Measurements from ENCODE around the gene FES.

Gene FES

GRCh38 chr15:90932660-90932991 lies 48.3 kb downstream of the FES start:
- peaks cover 19% of the 10 kb centered on the region for H3K36me3 Mint-ChIP-seq (ENCODE audit: insufficient read depth)
- peaks cover 40 to 54% of the 10 kb centered on the region in 2 donors for H3K4me1 Mint-ChIP-seq (ENCODE audit: low read depth in 2 of 2)
- ATAC-seq (replicated peaks) (no peak), DNase-seq (no peak)
- H3K27ac Mint-ChIP-seq: peak overlapping the region; percentile 86 to 97
- no peaks in the 10 kb centered on the region for H3K9me3 Mint-ChIP-seq
- H3K27me3 Mint-ChIP-seq: no peaks in the 10 kb centered on the region
- H3K4me3 Mint-ChIP-seq: peak overlapping the region; percentile 97 to 98

- peaks cover 40 to 54% of the 10 kb centered on the region in 2 donors for H3K4me1 Mint-ChIP-seq (ENCODE audit: low read depth in 2 of 2)
- DNase-seq: no peak
- no peaks in the 10 kb centered on the region for H3K9me3 Mint-ChIP-seq
- peaks cover 23% of the 10 kb centered on the region for H3K36me3 Mint-ChIP-seq (ENCODE audit: insufficient read depth)
- H3K4me3 Mint-ChIP-seq: peak overlapping the region in 1 of 2 donors; percentile 85
- no peak overlapping the region for H3K27ac Mint-ChIP-seq
- ATAC-seq (replicated peaks): no peak
- H3K27me3 Mint-ChIP-seq: no peaks in the 10 kb centered on the region
Observed at GRCh38 chr15:90933301-90933700, 49.0 kb downstream of the FES start.

GRCh38 chr15:90934256-90934948 lies 50.1 kb downstream of the FES start:
- Mint-ChIP-seq H3K27me3 (no peaks in the 10 kb centered on the region), H3K36me3 (ENCODE audit: insufficient read depth) (peaks cover 31% of the 10 kb centered on the region), H3K27ac (peak overlapping the region; percentile 22 to 84), H3K9me3 (no peaks in the 10 kb centered on the region), H3K4me1 (ENCODE audit: low read depth in 2 of 2) (peaks cover 40 to 54% of the 10 kb centered on the region in 2 donors), H3K4me3 (peak overlapping the region; percentile 82 to 85)
- DNase-seq (peak; percentile 79 to 85 (median 81)), ATAC-seq (replicated peaks) (peak; percentile 37)

GRCh38 chr15:90934949-90935751 lies 50.8 kb downstream of the FES start, which contains the start of gene UNC45A:
Gene UNC45A (plus strand): TSS chr15:90935285. CDS start chr15:90935325, 40 bp downstream.
- DNase-seq (peak; percentile 93 to 95 (median 94)), ATAC-seq (replicated peaks) (peak; percentile 72)
- H3K27me3 Mint-ChIP-seq: no peaks in the 10 kb centered on the region
- peak within 1 kb of the TSS; percentile 22 to 84 for H3K27ac Mint-ChIP-seq
- peaks cover 37% of the 10 kb centered on the region for H3K36me3 Mint-ChIP-seq (ENCODE audit: insufficient read depth)
- peaks cover 35 to 47% of the 10 kb centered on the region in 2 donors for H3K4me1 Mint-ChIP-seq (ENCODE audit: low read depth in 2 of 2)
- H3K4me3 Mint-ChIP-seq: peak within 1 kb of the TSS; percentile 82 to 85
- H3K9me3 Mint-ChIP-seq: no peaks in the 10 kb centered on the region

- Mint-ChIP-seq H3K27me3 (no peaks in the 10 kb centered on the region), H3K27ac (peak overlapping the region in 1 of 2 donors; percentile 84), H3K4me1 (ENCODE audit: low read depth in 2 of 2) (peaks cover 23 to 32% of the 10 kb centered on the region in 2 donors), H3K4me3 (peak overlapping the region; percentile 82 to 85), H3K36me3 (ENCODE audit: insufficient read depth) (peaks cover 44% of the 10 kb centered on the region), H3K9me3 (no peaks in the 10 kb centered on the region)
- ATAC-seq (replicated peaks) (no peak), DNase-seq (no peak)
Observed at GRCh38 chr15:90936823-90937222, 52.5 kb downstream of the FES start.

GRCh38 chr15:90938261-90938660 lies 54.0 kb downstream of the FES start:
- H3K36me3 Mint-ChIP-seq (ENCODE audit: insufficient read depth): peaks cover 55% of the 10 kb centered on the region

GRCh38 chr15:90939756-90940155 lies 55.5 kb downstream of the FES start:
- Mint-ChIP-seq H3K27ac (peak overlapping the region in 1 of 2 donors; percentile 51), H3K36me3 (ENCODE audit: insufficient read depth) (peaks cover 67% of the 10 kb centered on the region), H3K4me3 (no peak overlapping the region), H3K9me3 (no peaks in the 10 kb centered on the region), H3K27me3 (no peaks in the 10 kb centered on the region), H3K4me1 (ENCODE audit: low read depth in 2 of 2) (peaks cover 12 to 17% of the 10 kb centered on the region in 2 donors)
- ATAC-seq (replicated peaks) (no peak), DNase-seq (no peak)

More at GRCh38 chr15:90938261-90938660, 54.0 kb downstream of the FES start:
- no peaks in the 10 kb centered on the region for H3K9me3 Mint-ChIP-seq
- H3K27ac Mint-ChIP-seq: no peak overlapping the region
- DNase-seq (no peak), ATAC-seq (replicated peaks) (no peak)
- peaks cover 18 to 26% of the 10 kb centered on the region in 2 donors for H3K4me1 Mint-ChIP-seq (ENCODE audit: low read depth in 2 of 2)
- no peaks in the 10 kb centered on the region for H3K27me3 Mint-ChIP-seq
- H3K4me3 Mint-ChIP-seq: no peak overlapping the region

- Mint-ChIP-seq H3K27ac (peak overlapping the region; percentile 26 to 67), H3K4me1 (ENCODE audit: low read depth in 2 of 2) (peaks cover 7 to 10% of the 10 kb centered on the region in 2 donors), H3K36me3 (ENCODE audit: insufficient read depth) (peaks cover 74% of the 10 kb centered on the region), H3K4me3 (no peak overlapping the region), H3K9me3 (no peaks in the 10 kb centered on the region), H3K27me3 (no peaks in the 10 kb centered on the region)
- ATAC-seq (replicated peaks): no peak
- no peak for DNase-seq
Observed at GRCh38 chr15:90941038-90941437, 56.7 kb downstream of the FES start.

GRCh38 chr15:90942354-90943120 lies 58.2 kb downstream of the FES start:
- ATAC-seq (replicated peaks): no peak
- Mint-ChIP-seq H3K4me1 (ENCODE audit: low read depth in 2 of 2) (no peaks in the 10 kb centered on the region), H3K27me3 (no peaks in the 10 kb centered on the region), H3K27ac (no peak overlapping the region), H3K36me3 (ENCODE audit: insufficient read depth) (peaks cover 85% of the 10 kb centered on the region), H3K9me3 (no peaks in the 10 kb centered on the region), H3K4me3 (no peak overlapping the region)
- DNase-seq: no peak

GRCh38 chr15:90945091-90945490 lies 60.8 kb downstream of the FES start:
- Mint-ChIP-seq H3K36me3 (ENCODE audit: insufficient read depth) (peaks cover 81% of the 10 kb centered on the region), H3K27me3 (no peaks in the 10 kb centered on the region), H3K4me3 (no peak overlapping the region), H3K4me1 (ENCODE audit: low read depth in 2 of 2) (no peaks in the 10 kb centered on the region), H3K9me3 (no peaks in the 10 kb centered on the region), H3K27ac (no peak overlapping the region)
- DNase-seq (no peak), ATAC-seq (replicated peaks) (no peak)

All from effector memory CD8-positive, alpha-beta T cell (primary cell).